GM12878 (cell line): ENCODE measurements around the gene ANKIB1. TPM values are rescaled to one million over a fixed set of nuclear protein-coding genes. Genes with fewer than 3 reads are reported as not detected.
A peak's percentile ranks its signal among the peaks of the same experiment; 100 is the strongest.

Experiments used
- ATAC-seq: fragments of 200-7000 bp; cut with Tn5 transposase; 3 replicates; pipeline ENCODE4 v1.9.1; 2020; ENCODE audit warnings: mild to moderate bottlenecking, moderate library complexity
- BruUV-seq: library from RNA; stranded (reverse); fragments of 400-500 nt; replicated peaks from 2 replicates; lab custom pipeline; 2021; lab: Mats Ljungman, UMichigan
- CTCF ChIA-PET: fragments of 300-600 bp; sonication (Branson Sonifier 250); formaldehyde crosslinking; extraction: SDS; loops from one replicate; lab custom pipeline; 2021; ENCODE audit warnings: inconsistent platforms; lab: Yijun Ruan, JAX
- POLR2A ChIA-PET: fragments of 350-600 bp; formaldehyde crosslinking; extraction: SDS; loops from one replicate; lab custom pipeline; 2021; ENCODE audit warnings: inconsistent platforms; lab: Charles Lee
- RAD21 ChIA-PET: fragments of 300-600 bp; sonication (Branson Sonifier 250); formaldehyde crosslinking; loops from one replicate; lab custom pipeline; 2023; ENCODE audit warnings: antibody characterized with exemption; ENCODE audit not compliant: unreplicated experiment; lab: Charles Lee
- SMC1A ChIA-PET: fragments of 300-600 bp; sonication (Branson Sonifier 250); formaldehyde crosslinking; loops from one replicate; lab custom pipeline; 2023; ENCODE audit not compliant: unreplicated experiment, uncharacterized antibody; lab: Charles Lee
- DNase-seq: peaks from one replicate; pipeline ENCODE4 v3.0.0-alpha.2; 2011; ENCODE audit warnings: low read depth, low spot score
- FAIRE-seq: peaks from 3 replicates; lab custom pipeline; 2011; peaks lifted over from hg19 to GRCh38; lab: Jason Lieb, UNC
- H2AFZ ChIP-seq: 2 replicates; pipeline ENCODE4 v1.6.0; 2011; ENCODE audit warnings: low read depth, low read length, control low read depth; ENCODE audit not compliant: control insufficient read depth
- H3K27ac ChIP-seq: 2 replicates; pipeline ENCODE4 v1.5.1; 2011; ENCODE audit warnings: control low read depth; ENCODE audit not compliant: control insufficient read depth, insufficient read depth
- H3K27me3 ChIP-seq, 2 experiments: replicated peaks in 1 of 2; 2 replicates each; pipeline versions ENCODE4 v1.6.0 to v1.6.1; 2011; ENCODE audit warnings: low read length in 1 of 2; ENCODE audit not compliant: control insufficient read depth in 2 of 2, insufficient read depth in 2 of 2
- H3K36me3 ChIP-seq, 2 experiments: 2 replicates each; pipeline ENCODE4 v1.5.1; 2011; ENCODE audit warnings: low read length in 1 of 2; ENCODE audit not compliant: control insufficient read depth in 2 of 2, insufficient read depth in 2 of 2
- H3K4me1 ChIP-seq: 2 replicates; pipeline ENCODE4 v1.6.1; 2011; ENCODE audit warnings: mild to moderate bottlenecking, low read length, moderate library complexity, mixed read lengths; ENCODE audit not compliant: control insufficient read depth, insufficient read depth
- H3K4me2 ChIP-seq: 2 replicates; pipeline ENCODE4 v1.6.0; 2011; ENCODE audit warnings: control low read depth; ENCODE audit not compliant: control insufficient read depth, insufficient read depth
- H3K4me3 ChIP-seq: fragments of 200-600 bp; sonication (generic); 2 replicates; pipeline ENCODE4 v1.5.1; 2016
- H3K79me2 ChIP-seq: 2 replicates; pipeline ENCODE4 v1.6.0; 2011; ENCODE audit warnings: low read length; ENCODE audit not compliant: control insufficient read depth, insufficient read depth
- H3K9ac ChIP-seq: 2 replicates; pipeline ENCODE4 v1.8.0; 2011; ENCODE audit warnings: low read length, control low read depth, mixed read lengths; ENCODE audit not compliant: control insufficient read depth, insufficient read depth
- H3K9me3 ChIP-seq: replicated peaks from 3 replicates; pipeline ENCODE4 v1.5.1; 2011; ENCODE audit warnings: mild to moderate bottlenecking, low read length; ENCODE audit not compliant: control insufficient read depth, insufficient read depth
- H4K20me1 ChIP-seq: 2 replicates; pipeline ENCODE4 v1.6.0; 2011; ENCODE audit not compliant: control insufficient read depth, insufficient read depth
- CBFB ChIP-seq: IDR thresholded peaks from 2 replicates; pipeline ENCODE4 v1.6.1; 2016; ENCODE audit warnings: antibody characterized with exemption, low read depth
- ESRRA ChIP-seq: IDR thresholded peaks from 2 replicates; pipeline ENCODE4 v1.6.1; 2012; ENCODE audit warnings: mild to moderate bottlenecking, low read length, improper control_type of control experiment
- FOXM1 ChIP-seq: IDR thresholded peaks from 2 replicates; pipeline ENCODE4 v1.6.1; 2012; ENCODE audit warnings: low read depth, mild to moderate bottlenecking, inconsistent platforms, low read length, moderate library complexity
- RAD21 ChIP-seq: IDR thresholded peaks from 2 replicates; pipeline ENCODE4 v1.6.1; 2011; ENCODE audit warnings: mild to moderate bottlenecking, low read depth, low read length, moderate library complexity; ENCODE audit not compliant: insufficient read depth
- RUNX3 ChIP-seq: IDR thresholded peaks from 2 replicates; pipeline ENCODE4 v1.6.1; 2012; ENCODE audit warnings: low read length, inconsistent platforms
- SMAD1 ChIP-seq: fragments of 450-650 bp; IDR thresholded peaks from 2 replicates; pipeline ENCODE4 v1.6.1; 2018; ENCODE audit warnings: mild to moderate bottlenecking, low read depth; ENCODE audit not compliant: partially characterized antibody
- SUPT20H ChIP-seq: IDR thresholded peaks from 2 replicates; pipeline ENCODE4 v1.6.1; 2011; ENCODE audit warnings: low read depth, mild to moderate bottlenecking, low read length, moderate library complexity, borderline replicate concordance; ENCODE audit not compliant: control insufficient read depth
- ZSCAN29 ChIP-seq: fragments of 450-650 bp; IDR thresholded peaks from 2 replicates; pipeline ENCODE4 v1.6.1; 2017; ENCODE audit warnings: mild to moderate bottlenecking, moderate library complexity
- WGBS: methylation state at CpG from one replicate; pipeline ENCODE4 v1.1.6; 2016; ENCODE audit warnings: low lambda C conversion rate; ENCODE audit not compliant: insufficient replicate concordance, insufficient coverage; ENCODE audit errors: missing lambda C conversion rate; 5-methylcytosine and 5-hydroxymethylcytosine counted together
- in situ Hi-C: fragments of 300-500 bp; cut with MboI; formaldehyde crosslinking; loops from 9 replicates; pipeline ENCODE4 v1.14.3; 2018; ENCODE audit warnings: mixed read lengths
- intact Hi-C: fragments of 100-400 bp; cut with micrococcal nuclease; formaldehyde crosslinking; loops from one replicate; pipeline ENCODE4 v1.14.2; 2022; ENCODE audit not compliant: unreplicated experiment
- polyA plus RNA-seq, 11 experiments: library from polyadenylated mRNA; depleted of rRNA in 4 of 11; unstranded in 6 of 11; stranded (reverse) in 5 of 11; fragments of >200 nt; fragmentation: Nextera tagmentation in 4 of 11; fragmentation: Illumina TruSeq in 1 of 11; extraction: Ambion mirVana in 4 of 11; extraction: Trizol in 1 of 11; gene quantifications; 1 replicate in 1 of 11; 2 replicates in 10 of 11; pipeline versions ENCODE4 v1.2.1 to v1.2.3, GENCODE V29; 2011 to 2016; ENCODE audit warnings: inconsistent platforms in 2 of 11, missing spikeins in 2 of 11, low read depth in 1 of 11
- total RNA-seq, 4 experiments: library from RNA; depleted of rRNA in 3 of 4; stranded (reverse); fragments of >200 nt in 3 of 4; fragmentation: Illumina TruSeq in 1 of 4; extraction: Trizol in 1 of 4; gene quantifications; 2 replicates each; pipeline versions ENCODE4 v1.2.1 to v1.2.3, GENCODE V29; 2013 to 2021

The ANKIB1 gene
- total and polyA plus RNA-seq, 10 of the 15 experiments (the other 5 are each of a cell fraction or from before 2014, with no cell fraction given): 9.0 to 54.0 (median 21.9) TPM

GRCh38 chr7:92403760-92404074 lies 157.9 kb downstream of the ANKIB1 start:
- in situ Hi-C loops: no loop called here
- ChIA-PET SMC1A (interaction anchor here (1.3 kb wide), 1 partner anchor 30 kb away, joined by 3 read pairs; no protein-coding TSS in a partner anchor), POLR2A (no interaction called here), CTCF (no interaction called here)
- intact Hi-C loops: no loop called here
- Histone ChIP-seq H3K27ac (no peak overlapping the region), H3K9ac (no peak overlapping the region), H2AFZ (no peak overlapping the region), H3K36me3 (peaks cover 0 to 3% of the 10 kb centered on the region in 2 experiments; a peak in 1 of 4 replicates)
- FAIRE-seq (no peak), ATAC-seq (no peak)
- WGBS: 99% methylated on average over 6 of the region's 6 CpGs
- no TSS peak for BruUV-seq
- no peak for TF ChIP-seq CBFB
- no peak for TF ChIP-seq FOXM1
- TF ChIP-seq SMAD1: no peak
- no peak for TF ChIP-seq ZSCAN29
- no peak for TF ChIP-seq SUPT20H
- TF ChIP-seq, all 136 proteins: peak for 0
- H3K27me3 ChIP-seq: no peaks in the 10 kb centered on the region
- DNase-seq: no peak
- H3K9me3 ChIP-seq: no peaks in the 10 kb centered on the region
- RAD21 ChIA-PET: no interaction called here
- H4K20me1 ChIP-seq: no peaks in the 10 kb centered on the region
- H3K4me3 ChIP-seq: no peak overlapping the region
- no peaks in the 10 kb centered on the region for H3K79me2 ChIP-seq
- no peaks in the 10 kb centered on the region for H3K4me1 ChIP-seq
- no peak overlapping the region for H3K4me2 ChIP-seq

GRCh38 chr7:92404170-92404614 lies 158.4 kb downstream of the ANKIB1 start:
- DNase-seq: no peak
- no peaks in the 10 kb centered on the region for H3K36me3 ChIP-seq
- peak; percentile 37 for ATAC-seq
- ChIA-PET SMC1A (interaction anchor here (1.3 kb wide), 1 partner anchor 31 kb away, joined by 3 read pairs; no protein-coding TSS in a partner anchor), RAD21 (no interaction called here), CTCF (interaction anchor here (1.1 to 1.2 kb wide), 2 partner anchors 20 to 225 kb away, joined by 3 read pairs; partner anchors contain the start of gene LRRD1), POLR2A (no interaction called here)
- H3K27ac ChIP-seq: no peak overlapping the region
- H2AFZ ChIP-seq: no peak overlapping the region
- no peak overlapping the region for H3K4me2 ChIP-seq
- no peaks in the 10 kb centered on the region for H3K27me3 ChIP-seq
- H3K9ac ChIP-seq: no peak overlapping the region
- intact Hi-C loops (no loop called here), in situ Hi-C loops (no loop called here)
- no peaks in the 10 kb centered on the region for H3K9me3 ChIP-seq
- BruUV-seq: no TSS peak
- no peaks in the 10 kb centered on the region for H4K20me1 ChIP-seq
- no peaks in the 10 kb centered on the region for H3K4me1 ChIP-seq
- no peak for TF ChIP-seq ESRRA
- TF ChIP-seq RUNX3: 0 out of 2 replicates have a peak, but pooled peaks have one; percentile 5
- peak; percentile 34; the same call in 1 of the 2 replicates for TF ChIP-seq RAD21
- no peaks in the 10 kb centered on the region for H3K79me2 ChIP-seq
- H3K4me3 ChIP-seq: no peak overlapping the region
- 92% methylated on average over 6 of the region's 6 CpGs for WGBS
- FAIRE-seq: no peak
